ENCODE results near the gene GPRC5B.

GPRC5B gene

GRCh38 chr16:19896951-19897350, 12.3 kb upstream of the GPRC5B start:
- no peak for DNase-seq

- DNase-seq: no peak
These were observed 9.9 kb upstream of the GPRC5B start for GRCh38 chr16:19894586-19894985.

GRCh38 chr16:19892902-19893301, 8.3 kb upstream of the GPRC5B start:
- DNase-seq: no peak

GRCh38 chr16:19890901-19891300, 6.3 kb upstream of the GPRC5B start:
- DNase-seq: no peak

- no peak for DNase-seq
These were observed 4.2 kb upstream of the GPRC5B start for GRCh38 chr16:19888834-19889233.

GRCh38 chr16:19886073-19886941, 1.7 kb upstream of the GPRC5B start:
- peak; percentile 88 for DNase-seq

- no peak for DNase-seq
These were observed 914 bp upstream of the GPRC5B start for GRCh38 chr16:19885451-19886072.

- DNase-seq: no peak
These were observed 622 bp downstream of the GPRC5B start for GRCh38 chr16:19883966-19884485.

- no peak for DNase-seq
These were observed 1.2 kb downstream of the GPRC5B start for GRCh38 chr16:19883296-19883965.

GRCh38 chr16:19882646-19883045, 2.0 kb downstream of the GPRC5B start:
- DNase-seq: no peak

- DNase-seq: no peak
These were observed 2.5 kb downstream of the GPRC5B start for GRCh38 chr16:19882186-19882585.

- DNase-seq: no peak
These were observed 2.9 kb downstream of the GPRC5B start for GRCh38 chr16:19881783-19882182.

GRCh38 chr16:19881028-19881427, 3.6 kb downstream of the GPRC5B start:
- no peak for DNase-seq

- DNase-seq: peak; percentile 15
These were observed 5.3 kb downstream of the GPRC5B start for GRCh38 chr16:19879241-19879792.

- DNase-seq: no peak
These were observed 5.9 kb downstream of the GPRC5B start for GRCh38 chr16:19878757-19879156.

- no peak for DNase-seq
These were observed 8.1 kb downstream of the GPRC5B start for GRCh38 chr16:19876501-19877059.

GRCh38 chr16:19875900-19876299, 8.7 kb downstream of the GPRC5B start:
- DNase-seq: no peak

- DNase-seq: no peak
These were observed 9.6 kb downstream of the GPRC5B start for GRCh38 chr16:19874851-19875546.

GRCh38 chr16:19874026-19874425, 10.6 kb downstream of the GPRC5B start:
- peak; percentile 25 for DNase-seq

- DNase-seq: no peak
These were observed 11.7 kb downstream of the GPRC5B start for GRCh38 chr16:19872935-19873334.

- no peak for DNase-seq
These were observed 12.3 kb downstream of the GPRC5B start for GRCh38 chr16:19872179-19872863.

- DNase-seq: no peak
These were observed 12.9 kb downstream of the GPRC5B start for GRCh38 chr16:19871721-19872120.

Measured in RPMI8226 (cell line).